ENCODE results near the gene CD63. TPM values are rescaled to one million over a fixed set of nuclear protein-coding genes. Genes with fewer than 3 reads are reported as not detected.

CD63 gene
- total RNA-seq, 1 experiment from 2014 or later, result 367 TPM

- Histone ChIP-seq H3K4me3 (ENCODE audit: low read depth, low read length, poor library complexity, severe bottlenecking) (no peak overlapping the region), H3K27me3 (replicated peaks; ENCODE audit: insufficient read depth, low read depth, low read length, poor library complexity) (no peaks in the 10 kb centered on the region), H3K4me1 (ENCODE audit: insufficient read depth, low read length, poor library complexity, severe bottlenecking) (peaks cover 12% of the 10 kb centered on the region), H3K9me3 (ENCODE audit: low read depth, low read length, poor library complexity, severe bottlenecking) (no peaks in the 10 kb centered on the region), H3K27ac (ENCODE audit: low read depth, low read length, poor library complexity, severe bottlenecking) (no peak overlapping the region), H3K36me3 (ENCODE audit: insufficient read depth, low read length, poor library complexity, severe bottlenecking) (no peaks in the 10 kb centered on the region)
- BruUV-seq (replicated peaks), result no TSS peak
- TF ChIP-seq CTCF (conservative IDR thresholded peaks at IDR 0.05; ENCODE audit: low read depth, low read length) (no peak), EZH2 (IDR thresholded peaks at IDR 0.05; ENCODE audit: borderline replicate concordance, low read depth, low read length, poor library complexity, severe bottlenecking) (no peak)
- intact Hi-C loops (cut with micrococcal nuclease; ENCODE audit: unreplicated experiment), result no loop called here
- ChIA-PET POLR2A (ENCODE audit: low non-redundant PET) (no interaction called here), CTCF (no interaction called here)
- no peak for DNase-seq (ENCODE audit: low spot score)
Observed at GRCh38 chr12:55684761-55685370, 43.9 kb downstream of the CD63 start.

- H3K9me3 ChIP-seq (ENCODE audit: low read depth, low read length, poor library complexity, severe bottlenecking), result no peaks in the 10 kb centered on the region
- CTCF ChIA-PET, result no interaction called here
- DNase-seq (ENCODE audit: low spot score), result no peak
- H3K4me3 ChIP-seq (ENCODE audit: low read depth, low read length, poor library complexity, severe bottlenecking), result no peak overlapping the region
- intact Hi-C loops (cut with micrococcal nuclease; ENCODE audit: unreplicated experiment), result no loop called here
- no peaks in the 10 kb centered on the region for H3K36me3 ChIP-seq (ENCODE audit: insufficient read depth, low read length, poor library complexity, severe bottlenecking)
- no TSS peak for BruUV-seq (replicated peaks)
- TF ChIP-seq CTCF (conservative IDR thresholded peaks at IDR 0.05; ENCODE audit: low read depth, low read length), result no peak
- no peak for TF ChIP-seq EZH2 (IDR thresholded peaks at IDR 0.05; ENCODE audit: borderline replicate concordance, low read depth, low read length, poor library complexity, severe bottlenecking)
- H3K27ac ChIP-seq (ENCODE audit: low read depth, low read length, poor library complexity, severe bottlenecking), result no peak overlapping the region
- peaks cover 12% of the 10 kb centered on the region for H3K4me1 ChIP-seq (ENCODE audit: insufficient read depth, low read length, poor library complexity, severe bottlenecking)
- no peaks in the 10 kb centered on the region for H3K27me3 ChIP-seq (replicated peaks; ENCODE audit: insufficient read depth, low read depth, low read length, poor library complexity)
- POLR2A ChIA-PET (ENCODE audit: low non-redundant PET), result no interaction called here
Observed at GRCh38 chr12:55683676-55684075, 45.1 kb downstream of the CD63 start.

GRCh38 chr12:55682087-55682796, 46.6 kb downstream of the CD63 start:
- H3K4me3 ChIP-seq (ENCODE audit: low read depth, low read length, poor library complexity, severe bottlenecking), result peak overlapping the region; percentile 47
- CTCF ChIA-PET, result interaction anchor here (1.0 to 1.7 kb wide), 2 partner anchors 53 to 55 kb away, joined by 7 to 8 read pairs; no protein-coding TSS in a partner anchor
- POLR2A ChIA-PET (ENCODE audit: low non-redundant PET), result no interaction called here

More at GRCh38 chr12:55682087-55682796, 46.6 kb downstream of the CD63 start:
- peak overlapping the region; percentile 31 for H3K27ac ChIP-seq (ENCODE audit: low read depth, low read length, poor library complexity, severe bottlenecking)
- peaks cover 12% of the 10 kb centered on the region for H3K4me1 ChIP-seq (ENCODE audit: insufficient read depth, low read length, poor library complexity, severe bottlenecking)
- TF ChIP-seq CTCF (conservative IDR thresholded peaks at IDR 0.05; ENCODE audit: low read depth, low read length) (no peak), EZH2 (IDR thresholded peaks at IDR 0.05; ENCODE audit: borderline replicate concordance, low read depth, low read length, poor library complexity, severe bottlenecking) (no peak)
- DNase-seq (ENCODE audit: low spot score), result no peak
- no TSS peak for BruUV-seq (replicated peaks)
- no peaks in the 10 kb centered on the region for H3K27me3 ChIP-seq (replicated peaks; ENCODE audit: insufficient read depth, low read depth, low read length, poor library complexity)
- intact Hi-C loops (cut with micrococcal nuclease; ENCODE audit: unreplicated experiment), result no loop called here
- H3K9me3 ChIP-seq (ENCODE audit: low read depth, low read length, poor library complexity, severe bottlenecking), result no peaks in the 10 kb centered on the region
- H3K36me3 ChIP-seq (ENCODE audit: insufficient read depth, low read length, poor library complexity, severe bottlenecking), result no peaks in the 10 kb centered on the region
